Naive thymus-derived CD8-positive, alpha-beta T cell (primary cell): Measurements from ENCODE around the gene PHOSPHO2. TPM values are rescaled to one million over a fixed set of nuclear protein-coding genes. Genes with fewer than 3 reads are reported as not detected.

Experiments used
- ATAC-seq, 2 donors: fragments of 150-1000 bp; cut with Tn5 transposase in 1 of 2; sonication (Bioruptor Pico), chemical (Tn5 transposase) in 1 of 2; 1 replicate in 1 of 2; 2 replicates in 1 of 2; pipeline ENCODE4 v1.10.0; 2021; ENCODE audit warnings: mild to moderate bottlenecking in 2 of 2, moderate library complexity in 2 of 2
- POLR2A ChIA-PET: fragments of 350-600 bp; sonication (Branson Sonifier 250); formaldehyde crosslinking; loops from one replicate; lab custom pipeline; 2021; ENCODE audit warnings: antibody characterized with exemption; lab: Charles Lee
- DNase-seq, 10 donors: peaks; one replicate each; pipeline versions ENCODE4 v3.0.0 to v3.0.0-alpha.2; 2020 to 2022
- H3K27ac Mint-ChIP-seq, 10 donors: one replicate each; pipeline ENCODE4 v1.8.0; 2020 to 2022; ENCODE audit warnings: mild to moderate bottlenecking in 10 of 10, mixed read lengths in 10 of 10, moderate library complexity in 4 of 10, inconsistent platforms in 1 of 10
- H3K27me3 Mint-ChIP-seq, 5 donors: one replicate each; pipeline ENCODE4 v1.8.0; 2021 to 2022; ENCODE audit warnings: mixed read lengths in 5 of 5
- H3K36me3 Mint-ChIP-seq, 3 donors: one replicate each; pipeline ENCODE4 v1.8.0; 2020 to 2022; ENCODE audit warnings: mixed read lengths in 3 of 3, mild to moderate bottlenecking in 2 of 3, inconsistent platforms in 1 of 3
- H3K4me1 Mint-ChIP-seq, 4 donors: one replicate each; pipeline ENCODE4 v1.8.0; 2021 to 2022; ENCODE audit warnings: mixed read lengths in 4 of 4
- H3K4me3 Mint-ChIP-seq, 10 donors: one replicate each; pipeline ENCODE4 v1.8.0; 2020 to 2022; ENCODE audit warnings: mild to moderate bottlenecking in 10 of 10, mixed read lengths in 10 of 10, moderate library complexity in 6 of 10, inconsistent platforms in 1 of 10
- H3K9me3 Mint-ChIP-seq, 9 donors: one replicate each; pipeline ENCODE4 v1.8.0; 2020 to 2022; ENCODE audit warnings: mixed read lengths in 9 of 9, mild to moderate bottlenecking in 3 of 9, inconsistent platforms in 1 of 9, moderate library complexity in 1 of 9
- polyA plus RNA-seq, 3 donors: library from polyadenylated mRNA; unstranded; fragments of 300-500 nt; fragmentation: Illumina TruSeq; gene quantifications; one replicate each; pipeline ENCODE4 v1.2.3, GENCODE V29; 2021
- total RNA-seq, 8 experiments: library from RNA in 2 of 8; stranded (reverse) in 2 of 8; gene quantifications; one replicate each; pipeline ENCODE4 v1.2.3 and lab custom pipeline; 2021 to 2026

Gene PHOSPHO2
- total and polyA plus RNA-seq, 5 experiments from 2014 or later = 5.5 to 8.8 (median 7.7) TPM

- Mint-ChIP-seq H3K4me1 (peaks cover 13 to 20% (median 13%) of the 10 kb centered on the region in 4 donors), H3K4me3 (no peak overlapping the region), H3K27ac (no peak overlapping the region), H3K36me3 (peaks cover 0 to 2% (median 0%) of the 10 kb centered on the region in 3 donors), H3K9me3 (peaks cover 0 to 7% (median 0%) of the 10 kb centered on the region in 9 donors), H3K27me3 (peaks cover 0 to 6% (median 2%) of the 10 kb centered on the region in 5 donors)
- ATAC-seq (no peak), DNase-seq (no peak)
- POLR2A ChIA-PET = no interaction called here
These were observed 35.0 kb downstream of the PHOSPHO2 start for GRCh38 chr2:169729274-169729605.

- POLR2A ChIA-PET = no interaction called here
- no peaks in the 10 kb centered on the region for H3K9me3 Mint-ChIP-seq
- peak overlapping the region in 4 of 10 donors; percentile 3 to 60 (median 34) for H3K27ac Mint-ChIP-seq
- ATAC-seq = no peak
- DNase-seq = no peak
- peaks cover 13 to 21% (median 19%) of the 10 kb centered on the region in 4 donors for H3K4me1 Mint-ChIP-seq
- peak overlapping the region; percentile 0 to 73 (median 42) for H3K4me3 Mint-ChIP-seq
- no peaks in the 10 kb centered on the region for H3K36me3 Mint-ChIP-seq
- H3K27me3 Mint-ChIP-seq = peaks cover 4 to 12% (median 6%) of the 10 kb centered on the region in 5 donors
These were observed 37.8 kb downstream of the PHOSPHO2 start for GRCh38 chr2:169732075-169732474.

GRCh38 chr2:169732583-169733358 is 38.5 kb downstream of the PHOSPHO2 start:
- POLR2A ChIA-PET = no interaction called here
- Mint-ChIP-seq H3K27me3 (peaks cover 4 to 12% (median 6%) of the 10 kb centered on the region in 5 donors), H3K4me1 (peaks cover 13 to 21% (median 19%) of the 10 kb centered on the region in 4 donors), H3K4me3 (peak overlapping the region; percentile 87 to 96 (median 93)), H3K36me3 (no peaks in the 10 kb centered on the region), H3K27ac (peak overlapping the region in 4 of 10 donors; percentile 27 to 60 (median 50)), H3K9me3 (no peaks in the 10 kb centered on the region)
- ATAC-seq = peak; percentile 3 to 56
- peak in 4 of 10 donors; percentile 7 to 22 (median 17) for DNase-seq

- ATAC-seq = peak; percentile 24 to 52
- peak overlapping the region in 2 of 10 donors; percentile 54 to 56 for H3K27ac Mint-ChIP-seq
- DNase-seq = peak in 5 of 10 donors; percentile 5 to 12 (median 11)
- no peaks in the 10 kb centered on the region for H3K36me3 Mint-ChIP-seq
- POLR2A ChIA-PET = no interaction called here
- peak overlapping the region; percentile 66 to 96 (median 78) for H3K4me3 Mint-ChIP-seq
- peaks cover 4 to 12% (median 9%) of the 10 kb centered on the region in 5 donors for H3K27me3 Mint-ChIP-seq
- H3K4me1 Mint-ChIP-seq = peaks cover 16 to 25% (median 20%) of the 10 kb centered on the region in 4 donors
- no peaks in the 10 kb centered on the region for H3K9me3 Mint-ChIP-seq
These were observed 40.0 kb downstream of the PHOSPHO2 start for GRCh38 chr2:169734169-169734847.

DNA sequence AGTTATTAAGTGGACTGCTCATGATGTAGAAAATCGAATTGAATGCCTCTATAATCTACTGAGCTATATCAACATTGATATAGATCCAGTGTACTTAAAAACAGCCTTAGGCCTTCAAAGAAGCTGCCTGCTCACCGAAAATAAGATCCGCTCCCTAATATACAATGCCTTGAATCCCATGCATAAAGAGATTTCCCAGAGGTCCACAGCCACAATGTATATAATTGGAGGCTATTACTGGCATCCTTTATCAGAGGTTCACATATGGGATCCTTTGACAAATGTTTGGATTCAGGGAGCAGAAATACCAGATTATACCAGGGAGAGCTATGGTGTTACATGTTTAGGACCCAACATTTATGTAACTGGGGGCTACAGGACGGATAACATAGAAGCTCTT is 41.4 kb downstream of the PHOSPHO2 start:
- H3K4me1 Mint-ChIP-seq = peaks cover 16 to 28% (median 20%) of the 10 kb centered on the region in 4 donors
- ATAC-seq (no peak), DNase-seq (no peak)
- H3K36me3 Mint-ChIP-seq = no peaks in the 10 kb centered on the region
- POLR2A ChIA-PET = interaction anchor here (0.6 kb wide), 1 partner anchor 507 kb away, joined by 3 read pairs; no protein-coding TSS in a partner anchor
- no peak overlapping the region for H3K27ac Mint-ChIP-seq
- H3K9me3 Mint-ChIP-seq = no peaks in the 10 kb centered on the region
- peak overlapping the region in 7 of 10 donors; percentile 44 to 96 (median 64) for H3K4me3 Mint-ChIP-seq
- H3K27me3 Mint-ChIP-seq = peaks cover 4 to 12% (median 9%) of the 10 kb centered on the region in 5 donors

GRCh38 chr2:169736902-169737301 is 42.6 kb downstream of the PHOSPHO2 start:
- Mint-ChIP-seq H3K36me3 (no peaks in the 10 kb centered on the region), H3K27ac (no peak overlapping the region), H3K27me3 (peaks cover 4 to 12% (median 9%) of the 10 kb centered on the region in 5 donors), H3K4me3 (no peak overlapping the region), H3K9me3 (no peaks in the 10 kb centered on the region), H3K4me1 (peaks cover 16 to 28% (median 20%) of the 10 kb centered on the region in 4 donors)
- POLR2A ChIA-PET = no interaction called here
- DNase-seq = no peak
- ATAC-seq = no peak

DNA sequence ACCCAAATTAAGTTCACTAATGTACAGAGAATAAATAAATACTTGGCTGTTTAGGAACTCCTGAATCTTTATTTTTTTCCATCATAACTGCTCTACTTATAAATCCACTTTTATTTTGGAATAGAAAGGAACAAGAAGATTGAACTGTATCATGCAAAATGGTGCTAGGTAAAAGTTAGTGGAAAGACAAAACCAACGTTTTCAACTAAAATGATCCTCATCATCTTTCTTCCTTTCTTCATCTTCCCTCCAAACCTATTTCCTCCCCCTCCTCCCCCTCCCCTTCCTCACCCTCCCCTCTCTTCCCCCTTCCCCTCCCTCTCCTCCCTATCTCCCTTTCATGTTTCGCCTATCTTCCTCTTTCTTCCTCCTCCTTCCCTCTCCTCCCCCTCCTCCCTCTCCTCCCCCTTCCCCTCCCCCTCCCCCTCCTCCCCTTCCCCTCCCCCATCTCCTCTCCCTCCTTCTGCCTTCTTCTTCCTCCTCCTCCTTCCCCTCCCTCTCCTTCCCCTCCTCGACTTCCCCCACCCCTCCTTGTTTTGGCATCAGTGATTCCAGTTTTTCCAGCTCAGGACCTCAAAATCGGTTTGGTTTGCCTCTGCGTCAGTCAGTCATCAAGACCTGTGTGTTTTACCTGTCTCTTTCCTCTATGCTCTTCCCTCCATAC is 44.4 kb downstream of the PHOSPHO2 start:
- POLR2A ChIA-PET = no interaction called here
- ATAC-seq = no peak

DNA sequence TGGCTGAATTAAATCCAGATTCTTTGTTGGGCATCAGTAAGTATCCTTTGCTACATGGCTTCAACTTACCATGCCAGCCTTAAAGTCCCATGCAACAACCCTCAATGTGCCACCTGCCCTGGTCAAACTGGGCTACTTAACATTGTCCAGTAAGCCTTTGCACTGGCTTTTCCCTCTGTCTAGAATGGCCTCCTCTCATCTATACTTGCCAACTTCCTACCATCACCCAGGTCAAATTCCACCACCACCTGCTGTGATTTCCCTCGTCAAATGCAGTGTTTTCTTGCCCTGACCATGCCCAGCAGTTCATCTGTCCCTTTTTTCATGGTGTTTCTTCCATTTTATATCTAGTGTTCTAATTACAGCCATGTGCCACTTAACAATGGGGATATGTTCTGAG is 45.1 kb downstream of the PHOSPHO2 start:
- ATAC-seq = no peak
- Mint-ChIP-seq H3K36me3 (peaks cover 0 to 4% (median 0%) of the 10 kb centered on the region in 3 donors), H3K9me3 (no peaks in the 10 kb centered on the region), H3K27me3 (peaks cover 2 to 16% (median 8%) of the 10 kb centered on the region in 5 donors), H3K27ac (peak overlapping the region in 1 of 10 donors; percentile 14), H3K4me3 (no peak overlapping the region), H3K4me1 (peaks cover 3 to 9% (median 6%) of the 10 kb centered on the region in 4 donors)
- no peak for DNase-seq
- POLR2A ChIA-PET = no interaction called here

More for the DNA sequence above, 44.4 kb downstream of the PHOSPHO2 start:
- H3K27me3 Mint-ChIP-seq = peaks cover 2 to 12% (median 8%) of the 10 kb centered on the region in 5 donors
- H3K27ac Mint-ChIP-seq = no peak overlapping the region
- no peaks in the 10 kb centered on the region for H3K36me3 Mint-ChIP-seq
- no peaks in the 10 kb centered on the region for H3K9me3 Mint-ChIP-seq
- H3K4me1 Mint-ChIP-seq = peaks cover 3 to 11% (median 6%) of the 10 kb centered on the region in 4 donors
- DNase-seq = no peak
- H3K4me3 Mint-ChIP-seq = peak overlapping the region in 1 of 10 donors; percentile 60

GRCh38 chr2:169743549-169743948 is 49.3 kb downstream of the PHOSPHO2 start:
- H3K4me1 Mint-ChIP-seq = peaks cover 0 to 9% (median 1%) of the 10 kb centered on the region in 4 donors
- peaks cover 0 to 12% (median 0%) of the 10 kb centered on the region in 5 donors for H3K27me3 Mint-ChIP-seq
- no peak for DNase-seq
- peaks cover 0 to 4% (median 0%) of the 10 kb centered on the region in 3 donors for H3K36me3 Mint-ChIP-seq
- H3K9me3 Mint-ChIP-seq = no peaks in the 10 kb centered on the region
- no peak overlapping the region for H3K27ac Mint-ChIP-seq
- no peak for ATAC-seq
- POLR2A ChIA-PET = no interaction called here
- H3K4me3 Mint-ChIP-seq = no peak overlapping the region

DNA sequence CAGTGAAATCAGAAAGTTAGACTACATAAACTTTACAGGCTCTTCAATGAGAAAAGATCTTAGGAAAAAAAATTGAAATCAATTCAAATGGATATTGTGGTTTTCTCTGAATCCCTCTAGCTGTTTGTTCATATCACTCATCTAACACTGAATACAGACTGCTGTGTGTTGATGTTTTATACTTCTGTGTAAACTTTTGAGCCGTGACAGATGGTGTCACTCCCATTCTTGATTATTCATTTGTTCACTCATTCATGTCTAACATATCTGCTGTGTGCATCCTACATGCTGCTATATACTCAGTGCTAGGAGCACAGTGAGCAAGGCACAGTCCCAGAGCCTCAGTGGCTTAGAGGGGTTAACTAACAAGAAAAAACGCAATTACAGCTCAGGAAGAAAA is 52.0 kb downstream of the PHOSPHO2 start:
- Mint-ChIP-seq H3K4me3 (no peak overlapping the region), H3K27me3 (peaks cover 0 to 4% (median 0%) of the 10 kb centered on the region in 5 donors), H3K9me3 (no peaks in the 10 kb centered on the region), H3K27ac (no peak overlapping the region), H3K4me1 (no peaks in the 10 kb centered on the region), H3K36me3 (peaks cover 0 to 4% (median 0%) of the 10 kb centered on the region in 3 donors)
- DNase-seq (no peak), ATAC-seq (no peak)
- POLR2A ChIA-PET = no interaction called here

DNA sequence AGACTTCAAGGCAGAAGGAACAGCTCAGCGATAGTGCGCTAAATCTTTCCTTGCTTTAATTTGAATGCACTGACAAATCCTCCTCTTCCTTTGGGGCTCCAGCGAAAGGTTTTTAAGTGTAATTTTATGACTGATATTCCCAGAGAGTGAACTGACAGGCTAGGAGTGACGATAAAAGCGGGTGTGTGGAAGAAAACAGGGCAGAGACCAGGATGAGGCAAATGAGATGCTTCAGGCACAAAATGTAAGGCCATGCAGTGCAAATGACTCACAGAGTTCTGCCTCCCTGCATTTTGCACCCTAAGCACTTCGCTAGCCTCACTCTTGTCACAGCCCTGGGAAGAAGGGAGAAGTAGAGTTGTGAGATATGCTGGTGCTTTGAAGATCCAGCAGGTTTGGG is 54.0 kb downstream of the PHOSPHO2 start:
- no peak overlapping the region for H3K27ac Mint-ChIP-seq
- DNase-seq (no peak), ATAC-seq (no peak)
- H3K36me3 Mint-ChIP-seq = peaks cover 0 to 4% (median 0%) of the 10 kb centered on the region in 3 donors
- H3K4me1 Mint-ChIP-seq = no peaks in the 10 kb centered on the region
- H3K9me3 Mint-ChIP-seq = no peaks in the 10 kb centered on the region
- H3K4me3 Mint-ChIP-seq = no peak overlapping the region
- peaks cover 0 to 4% (median 0%) of the 10 kb centered on the region in 5 donors for H3K27me3 Mint-ChIP-seq
- POLR2A ChIA-PET = no interaction called here
